Stimulated activated CD8-positive, alpha-beta memory T cell treated with anti-CD3 and anti-CD28 coated beads, Interleukin-7, amount 100 ng/mL, for 1 hour (primary cell): Measurements from ENCODE around the gene ZNF488.

Experiments
- DNase-seq, 2 donors: peaks; one replicate each; pipeline ENCODE4 v3.0.0-alpha.2; 2020; ENCODE audit warnings: low read depth in 2 of 2

Gene ZNF488

DNA sequence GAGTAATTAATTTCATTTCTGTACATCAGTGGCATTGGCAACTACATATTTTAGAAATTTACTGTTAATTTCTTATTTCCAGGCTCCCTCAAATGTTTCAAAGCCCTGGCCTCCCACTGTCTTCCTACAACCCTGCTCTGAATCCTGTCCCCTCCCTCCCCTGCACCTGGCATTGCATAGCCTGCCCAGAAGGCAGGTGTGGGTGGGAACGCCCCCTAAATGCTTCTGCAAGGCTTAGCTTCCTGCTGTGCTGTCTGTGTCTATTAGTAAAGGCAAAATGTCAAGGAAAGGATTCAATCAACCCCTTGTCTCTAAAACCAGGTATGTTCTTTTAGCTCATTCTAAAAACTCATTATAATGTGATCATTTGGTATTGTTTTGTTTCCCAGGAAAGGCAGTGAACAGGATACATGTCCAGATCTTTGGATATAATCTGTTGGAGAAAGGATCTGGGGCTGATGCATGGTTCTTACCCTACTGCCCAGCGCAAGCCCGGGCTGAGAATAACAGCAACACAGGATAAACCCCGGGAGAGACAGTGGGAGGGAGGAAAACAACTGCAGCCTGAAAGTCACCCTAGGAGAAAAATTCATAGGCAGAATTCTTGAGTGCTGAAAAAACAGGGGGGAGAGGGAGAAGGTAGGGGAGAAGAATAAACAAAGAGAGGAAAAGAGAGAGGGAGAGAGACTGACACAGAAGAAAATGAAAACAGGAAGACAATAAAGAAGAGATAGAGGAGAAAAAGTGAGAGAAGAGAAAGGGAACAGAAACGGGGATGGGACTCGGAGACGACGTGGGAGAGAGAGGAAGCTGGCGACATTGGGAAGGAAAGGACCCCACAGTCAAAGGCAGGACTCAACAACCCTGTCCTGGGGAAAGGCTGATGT lies 589 bp downstream of the ZNF488 start:
- DNase-seq: no peak

DNA sequence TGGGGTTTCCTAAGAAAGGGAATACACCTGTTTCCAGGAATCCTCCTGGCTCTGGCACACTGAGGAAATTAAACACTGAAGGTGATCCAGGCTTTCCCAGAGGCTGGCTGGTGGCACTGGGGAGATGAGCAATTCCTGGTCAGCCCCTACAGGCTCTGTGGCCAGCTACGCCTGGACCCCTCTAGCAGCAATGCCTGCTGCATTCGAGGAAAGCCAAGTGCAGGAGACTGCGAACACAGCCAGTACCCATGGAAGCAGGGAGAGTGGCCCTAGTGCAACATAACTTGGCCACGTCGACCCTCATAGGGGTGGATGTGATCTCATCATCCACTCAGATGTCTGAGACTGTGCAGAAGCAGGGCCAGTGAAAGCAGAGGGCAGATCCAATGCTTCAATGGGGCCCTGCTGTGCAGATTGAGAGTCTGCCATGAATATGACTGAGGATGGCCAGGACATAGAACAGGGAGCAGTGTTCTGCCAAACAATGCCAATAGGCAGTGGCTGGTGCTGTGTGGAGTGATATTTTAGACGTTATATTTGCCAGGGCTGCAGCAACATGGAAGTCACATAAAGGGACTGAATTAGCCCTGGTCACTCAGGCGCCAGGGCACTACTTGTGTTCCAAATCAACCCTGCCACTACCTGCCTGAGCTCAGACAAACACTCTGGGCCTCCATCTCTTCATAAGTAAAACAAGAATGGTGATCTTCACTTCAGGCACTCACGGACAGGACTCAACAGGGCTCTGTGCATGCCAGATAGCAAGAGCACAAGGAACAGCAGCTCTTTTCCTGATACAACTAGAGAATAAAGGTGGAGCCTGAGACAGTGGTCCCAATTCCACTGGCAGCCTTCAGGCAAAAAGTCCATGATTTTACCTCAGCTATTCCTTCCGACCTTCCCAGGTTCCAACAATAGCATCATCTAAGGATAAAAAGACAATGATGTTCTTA lies 2.4 kb downstream of the ZNF488 start:
- no peak for DNase-seq

DNA sequence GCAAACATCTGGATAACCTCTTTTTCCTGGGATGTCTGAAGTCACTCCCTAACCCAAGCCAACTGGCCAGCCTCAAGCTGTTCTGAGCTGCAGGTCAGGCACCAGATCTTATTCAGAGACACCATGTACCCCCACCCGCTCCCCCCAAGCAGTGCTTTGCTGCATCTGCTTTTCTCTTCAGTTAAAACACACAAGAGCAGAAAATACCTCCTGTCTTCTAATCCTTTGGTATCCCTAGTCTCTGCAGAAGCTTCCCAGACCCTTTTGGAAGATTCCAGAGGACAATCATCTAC lies 3.0 kb downstream of the ZNF488 start:
- DNase-seq: no peak

DNA sequence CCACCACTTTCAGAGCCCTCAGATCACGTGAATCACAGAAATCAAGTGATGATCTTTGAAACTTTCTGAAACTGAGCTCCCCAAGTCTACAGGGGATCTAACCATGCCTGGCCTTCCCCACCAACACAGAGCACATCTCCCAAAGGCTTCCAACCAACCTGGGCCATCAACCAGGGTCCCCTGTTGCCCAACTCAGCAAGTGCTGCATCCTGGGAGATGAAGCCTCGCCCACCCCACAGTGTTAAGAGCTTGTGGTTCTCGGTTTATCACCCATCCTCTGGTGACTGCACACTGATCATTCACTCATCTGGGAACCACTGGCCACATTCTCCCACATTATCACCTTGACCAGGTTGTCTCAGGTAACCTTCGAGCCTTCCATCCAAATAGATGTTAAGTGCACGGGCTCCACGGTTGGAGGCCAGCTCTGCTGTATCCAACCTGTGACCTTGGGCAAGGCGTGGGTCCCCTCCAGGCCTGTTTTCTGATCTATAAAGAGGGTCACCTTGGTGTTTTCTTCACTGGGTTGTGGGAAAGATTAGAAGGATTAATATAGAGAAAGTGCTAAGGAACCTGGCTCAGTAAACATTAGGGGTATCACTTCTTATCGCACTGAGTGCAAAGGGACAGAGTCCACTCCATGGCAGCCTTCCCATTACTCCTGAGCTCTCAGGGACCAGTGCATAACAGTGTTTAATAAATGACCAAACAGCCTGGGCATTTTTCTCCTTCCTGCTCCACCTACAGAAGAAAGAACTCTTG lies 3.6 kb downstream of the ZNF488 start:
- no peak for DNase-seq

DNA sequence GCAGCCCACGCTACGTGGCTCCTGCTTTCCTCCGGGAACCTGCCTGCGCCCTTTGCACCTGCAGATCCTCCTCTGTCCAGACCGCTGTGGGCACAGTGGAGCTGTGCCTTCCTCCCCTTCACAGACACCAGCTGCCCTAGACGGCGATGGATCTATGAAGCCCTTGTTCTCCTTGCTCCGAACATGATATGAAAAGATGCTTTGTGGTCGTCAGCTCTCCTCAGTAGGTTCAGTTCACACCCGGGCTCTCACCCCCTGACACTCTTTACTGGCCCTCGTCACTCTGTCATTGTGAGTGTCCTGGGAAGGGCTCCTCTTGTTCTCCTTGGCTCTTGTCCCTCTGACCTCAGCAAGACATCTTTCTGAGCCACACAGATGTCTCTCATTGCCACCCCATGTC lies 4.2 kb downstream of the ZNF488 start:
- no peak for DNase-seq

DNA sequence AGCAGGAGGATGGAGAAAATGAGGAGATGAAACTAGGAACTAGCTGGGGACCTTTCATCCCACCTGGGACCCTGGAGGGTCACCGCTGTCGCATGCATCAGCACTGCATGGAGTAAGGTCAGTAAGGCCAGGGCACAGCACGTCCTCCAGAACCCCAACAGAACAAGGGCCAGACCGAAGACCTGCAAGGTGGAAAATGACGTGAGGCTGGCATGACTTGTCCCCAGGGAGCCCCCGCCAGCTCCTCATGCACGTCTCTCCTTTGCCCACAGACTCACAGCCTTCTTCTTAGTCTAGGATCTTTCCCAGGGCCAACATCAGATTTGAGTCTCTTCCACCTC lies 4.7 kb downstream of the ZNF488 start:
- no peak for DNase-seq

DNA sequence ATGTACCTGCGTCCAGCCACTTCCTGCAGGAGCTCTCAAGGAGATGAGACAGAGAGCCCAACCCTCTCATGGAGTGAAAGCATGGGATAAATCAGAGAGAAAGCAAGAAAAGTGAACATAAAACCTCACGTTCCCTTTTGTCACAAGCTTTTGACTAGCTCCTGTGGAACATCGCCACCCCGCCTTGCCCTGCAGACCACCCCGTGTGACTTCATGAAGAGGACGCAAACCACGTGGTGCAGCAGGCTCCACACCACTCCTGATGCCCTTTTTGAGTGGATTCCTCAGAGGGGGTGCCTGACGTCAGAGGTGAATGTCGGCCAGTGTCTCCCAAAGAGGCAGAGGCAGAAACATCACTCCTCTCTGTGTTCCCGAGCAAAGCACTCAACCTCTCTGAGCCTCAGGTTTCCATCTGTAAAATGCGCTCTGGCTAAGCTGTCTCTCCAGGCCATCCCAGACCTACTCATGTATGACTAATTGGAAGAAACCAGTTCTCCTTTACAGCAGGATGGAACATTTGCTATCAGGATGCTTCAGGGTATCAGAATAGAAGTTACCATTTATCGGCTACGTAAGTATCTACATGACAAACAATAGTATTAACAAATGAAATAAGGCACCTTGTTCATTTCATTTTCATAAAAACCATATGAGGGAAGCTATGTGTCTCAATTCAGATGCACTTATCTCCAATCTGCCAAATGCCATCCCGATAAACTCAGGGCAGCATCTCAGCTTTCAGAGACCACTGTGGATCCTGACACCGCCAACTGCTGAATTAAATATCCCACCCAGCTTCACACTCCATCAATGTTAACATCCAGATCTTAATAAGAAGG lies 5.3 kb downstream of the ZNF488 start:
- no peak for DNase-seq

DNA sequence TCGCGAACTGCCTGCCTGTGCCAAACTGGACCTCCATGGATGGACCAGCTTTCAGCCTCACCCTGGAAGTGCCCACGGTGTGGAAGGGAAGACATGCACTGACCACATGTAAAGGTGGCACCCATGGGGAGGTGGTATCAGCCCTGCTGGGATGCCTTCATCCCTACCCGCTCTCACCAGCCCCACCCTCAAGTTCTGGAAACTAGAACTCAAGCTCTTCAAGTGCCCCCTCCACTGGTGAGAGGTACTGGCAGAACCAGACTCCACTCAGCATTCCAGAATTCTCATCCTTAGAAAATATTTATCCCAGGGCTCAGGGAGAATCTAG lies 5.9 kb downstream of the ZNF488 start:
- DNase-seq: no peak

DNA sequence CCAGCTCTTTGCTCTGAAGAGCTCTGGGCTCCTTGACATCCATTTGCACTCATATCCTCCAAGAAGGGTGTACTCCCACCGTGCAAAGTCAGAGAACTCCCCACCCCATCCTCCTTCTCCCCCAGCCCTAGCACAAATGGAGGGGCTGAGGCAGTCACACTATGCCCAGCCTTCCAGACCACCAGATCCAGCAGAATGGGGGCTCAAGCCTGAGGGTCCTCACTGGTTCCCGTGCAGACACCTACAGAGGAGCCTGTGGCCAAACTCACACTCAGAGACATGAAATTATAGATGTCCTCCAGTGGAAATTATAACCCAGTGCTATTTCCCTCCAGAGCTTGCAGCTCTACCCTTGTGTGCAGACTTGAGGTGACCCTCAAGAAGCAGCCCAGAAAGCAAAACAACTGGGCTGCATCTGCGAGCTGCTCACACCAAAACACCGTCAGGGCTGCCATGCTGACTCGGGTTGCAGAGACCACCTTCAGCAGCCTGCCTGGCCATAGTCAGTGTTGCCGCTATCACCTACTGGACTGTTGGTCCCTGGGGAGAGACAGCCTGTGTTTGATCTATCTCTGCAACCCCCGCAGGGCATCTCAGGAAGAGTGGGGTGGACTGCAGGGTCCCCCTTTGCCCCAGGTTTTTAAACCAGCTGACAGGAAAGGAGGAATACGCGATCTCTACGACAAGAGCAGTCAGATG lies 7.4 kb downstream of the ZNF488 start:
- no peak for DNase-seq

DNA sequence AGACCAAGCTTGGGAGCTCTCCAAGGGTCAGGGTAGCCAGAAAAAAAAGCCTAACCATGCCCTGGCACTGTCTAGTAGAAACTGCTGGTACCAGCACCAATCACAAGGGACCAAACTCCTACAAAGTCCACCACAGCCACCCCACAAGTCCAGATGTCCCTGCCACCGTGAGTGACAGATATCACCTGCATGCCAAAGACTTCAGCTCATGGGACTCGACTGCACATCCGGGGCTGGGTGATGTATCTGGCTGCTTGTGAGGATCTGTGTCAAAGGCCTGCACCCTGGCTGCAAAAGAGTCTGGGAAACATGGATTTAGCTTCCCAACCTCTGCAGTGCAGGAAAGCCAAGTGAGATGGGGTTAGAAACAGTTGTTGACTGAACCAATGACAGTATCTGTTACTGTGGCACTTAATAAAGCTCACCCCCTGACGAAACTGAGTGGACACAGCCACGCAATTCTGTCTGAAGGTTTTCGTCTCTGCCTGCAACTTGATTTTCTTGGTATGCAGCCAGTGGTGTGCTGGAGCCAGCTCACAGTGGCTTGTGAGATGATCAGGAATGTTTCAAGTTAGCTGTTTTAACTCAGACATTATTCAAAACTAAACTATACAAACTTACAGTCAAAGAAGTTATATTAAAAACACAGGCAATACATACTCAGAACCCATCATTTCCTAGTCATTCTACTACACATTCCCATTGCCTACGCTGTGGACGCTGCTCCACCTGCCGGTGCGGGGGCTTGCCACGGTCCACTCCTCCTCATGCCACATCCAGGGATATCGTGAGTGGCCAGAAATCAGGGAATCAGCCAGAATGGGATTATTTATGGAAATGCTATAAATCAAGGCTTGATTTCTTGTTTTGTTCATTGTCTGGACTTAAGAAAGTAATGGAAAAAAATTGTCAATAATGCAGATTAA lies 9.2 kb downstream of the ZNF488 start:
- no peak for DNase-seq

DNA sequence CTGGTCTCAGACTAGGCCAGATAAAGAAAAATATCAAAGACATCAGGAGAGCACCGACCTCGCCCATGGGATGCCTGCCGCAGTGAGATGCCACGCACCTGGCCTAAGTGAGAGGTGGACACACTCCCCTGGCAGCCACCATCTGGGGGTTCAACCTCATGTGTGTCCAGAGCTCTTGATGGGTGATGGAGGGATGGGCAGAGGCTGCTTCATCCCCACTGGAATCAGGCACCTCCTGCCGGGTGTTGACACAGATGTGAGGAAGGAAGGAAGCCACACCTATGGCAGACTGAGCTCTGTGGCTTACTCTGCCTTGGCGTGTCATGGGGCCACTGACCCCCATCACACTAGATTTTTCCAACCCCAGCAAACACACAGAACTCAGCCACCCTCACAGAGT lies 11.4 kb downstream of the ZNF488 start:
- DNase-seq: no peak

DNA sequence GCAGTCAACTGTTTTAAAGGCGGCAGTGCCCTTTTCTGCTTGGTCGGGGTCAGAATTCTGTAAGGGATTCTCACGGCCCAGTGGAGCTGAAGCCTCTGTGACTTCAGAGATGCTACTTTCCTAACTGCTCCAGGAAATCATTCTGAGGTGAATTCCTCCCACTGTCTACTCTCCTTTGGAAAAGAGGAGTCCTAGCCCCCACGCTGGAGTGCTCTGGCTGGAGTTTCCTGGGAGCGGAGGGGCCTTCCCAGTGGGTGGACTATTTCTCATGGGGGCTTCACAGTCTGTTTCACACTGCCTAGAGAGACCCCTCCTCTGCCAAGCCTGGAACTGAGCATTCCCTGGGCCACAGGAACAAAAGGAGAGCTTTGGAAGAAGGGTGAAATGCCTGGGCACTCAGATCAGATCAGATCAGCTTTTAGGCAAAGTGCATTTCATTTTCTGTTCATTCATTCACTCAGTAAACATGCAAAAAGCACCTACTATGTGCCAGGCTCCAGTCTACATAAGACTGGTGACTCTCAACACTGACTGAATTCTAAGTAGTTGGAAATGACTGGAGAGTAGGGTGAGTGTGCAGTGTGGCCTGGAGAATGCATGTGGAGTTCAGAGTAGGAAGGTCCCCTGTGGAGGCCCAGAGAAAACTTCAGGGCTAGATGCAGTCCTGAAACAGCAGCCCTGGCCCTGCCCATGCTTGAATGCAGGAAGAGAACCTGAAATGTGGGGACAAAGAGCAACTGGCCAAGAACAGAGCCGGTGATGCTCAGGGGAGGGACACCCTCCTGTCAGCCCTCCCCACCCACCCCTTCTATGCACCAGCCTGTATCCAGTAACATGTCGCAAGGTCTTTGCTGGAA lies 12.2 kb downstream of the ZNF488 start:
- DNase-seq: no peak

DNA sequence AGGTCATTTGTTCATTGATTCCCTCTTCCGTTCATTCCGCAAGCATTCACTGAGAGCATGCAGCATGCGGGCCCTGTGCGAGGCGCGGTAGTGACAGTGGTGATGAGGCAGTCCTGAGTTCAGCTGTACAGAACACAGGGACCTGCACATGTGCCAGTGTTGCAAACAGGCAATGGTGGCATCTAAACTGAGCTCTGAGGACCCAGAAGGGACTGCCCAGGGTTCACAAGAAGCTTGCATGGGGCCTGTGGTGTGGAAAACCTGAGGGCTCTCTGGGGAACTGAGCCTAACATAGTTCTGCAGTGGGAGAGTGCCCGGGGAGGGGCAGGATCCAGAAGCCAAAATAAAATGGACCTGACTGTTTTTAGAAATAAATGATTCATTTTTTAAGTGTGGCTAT lies 13.2 kb downstream of the ZNF488 start:
- DNase-seq: no peak

DNA sequence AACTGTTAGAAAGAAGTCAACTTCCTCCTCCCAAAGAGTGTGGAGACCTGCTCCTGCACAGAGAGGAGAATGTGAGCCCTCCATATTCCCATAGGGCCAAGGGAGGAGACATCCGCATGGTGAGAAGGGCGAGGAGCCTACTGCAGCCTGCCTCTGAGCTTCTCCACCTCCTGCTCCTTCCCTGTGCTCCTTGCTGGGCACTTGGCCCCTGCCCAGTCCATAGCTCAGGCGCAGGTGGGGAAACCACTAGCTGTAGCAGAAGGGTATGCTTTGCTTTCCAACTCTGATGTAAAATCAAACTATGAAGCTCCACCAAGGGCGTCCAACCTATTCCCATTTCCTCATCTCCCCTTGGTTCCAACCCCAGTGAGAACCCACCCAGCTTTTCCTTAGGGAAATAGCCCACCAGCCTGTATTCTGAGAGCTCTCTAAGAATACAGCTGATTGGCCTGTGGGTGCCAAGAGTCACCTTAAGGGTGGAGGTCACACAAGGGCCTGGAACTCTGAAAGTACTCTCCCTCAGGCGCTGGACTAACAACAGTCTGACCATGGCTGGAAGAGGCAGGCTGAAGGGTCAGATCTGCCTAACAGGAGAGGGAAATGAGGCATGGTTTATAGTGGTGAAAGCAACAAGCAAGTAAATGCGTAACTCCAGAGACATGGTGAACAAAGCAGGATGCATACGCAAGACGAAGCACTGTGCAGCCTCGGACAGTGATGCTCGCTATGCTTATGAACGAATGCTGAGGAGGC lies 13.9 kb downstream of the ZNF488 start:
- no peak for DNase-seq

DNA sequence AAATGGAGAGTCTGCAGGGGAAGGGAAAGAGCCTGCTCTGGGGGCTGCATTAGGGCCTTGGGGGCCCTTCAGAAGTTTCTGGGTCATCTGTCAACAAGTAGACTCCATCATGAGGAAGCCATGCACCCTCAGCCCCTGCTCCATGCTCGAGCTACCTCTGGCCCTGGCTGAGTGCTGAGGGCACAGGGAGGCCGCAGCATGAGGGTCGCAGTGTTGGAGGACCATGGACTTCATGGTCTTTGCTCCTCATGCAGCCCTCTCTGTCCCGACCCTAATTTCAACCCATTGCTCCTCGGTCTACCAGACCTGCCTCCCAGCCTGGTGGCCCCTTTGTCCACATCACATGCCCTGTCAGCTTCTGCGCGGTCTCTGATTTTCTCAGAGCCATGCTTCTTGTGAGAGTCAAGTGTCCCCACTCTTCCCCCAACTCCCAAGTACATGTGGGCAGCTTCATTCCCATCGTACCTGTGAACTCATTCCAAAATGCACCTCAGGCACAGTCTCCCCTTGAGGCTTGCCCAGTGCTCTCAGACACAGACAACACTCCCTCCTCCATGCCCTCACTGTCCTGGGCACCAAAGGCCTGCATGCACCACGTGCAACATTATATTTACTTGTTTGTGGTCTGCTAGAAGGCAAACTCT lies 14.7 kb downstream of the ZNF488 start:
- DNase-seq: no peak

DNA sequence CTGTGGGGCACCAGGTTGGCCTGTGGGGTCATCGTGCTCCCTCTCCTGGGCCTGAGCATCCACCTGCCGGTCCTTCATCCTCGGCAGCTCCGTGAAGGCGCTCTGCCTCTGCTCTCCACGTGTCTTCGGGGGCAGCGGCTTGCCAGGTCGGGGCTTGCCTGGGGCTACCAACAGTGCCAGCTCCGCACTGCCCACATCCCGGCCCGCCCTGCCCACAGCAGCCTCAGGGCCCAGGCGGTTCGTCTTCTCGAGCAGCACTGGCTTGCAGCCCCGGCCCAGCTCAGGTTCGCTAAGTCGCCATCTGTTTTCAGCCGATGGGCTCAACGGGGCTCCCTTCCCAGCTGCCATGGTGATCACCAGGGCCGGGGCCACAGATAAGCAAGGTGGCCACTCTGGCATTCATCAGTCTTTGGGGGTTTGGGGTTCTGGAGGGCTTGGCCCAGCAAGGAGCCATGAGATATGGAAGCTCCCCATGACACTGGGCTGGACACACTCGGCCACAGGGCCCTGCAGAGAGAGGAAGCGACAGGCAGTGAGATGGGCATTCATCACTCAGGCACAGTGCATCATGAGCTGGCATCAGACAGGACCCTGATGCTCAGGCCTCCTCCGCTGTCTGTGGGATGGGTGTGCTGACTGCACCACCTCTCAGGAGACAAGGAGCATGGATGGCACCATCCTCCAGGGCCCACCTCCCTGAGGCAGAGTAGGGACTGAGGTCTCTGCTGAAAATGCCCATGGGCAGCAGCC lies 15.5 kb downstream of the ZNF488 start:
- DNase-seq: no peak

DNA sequence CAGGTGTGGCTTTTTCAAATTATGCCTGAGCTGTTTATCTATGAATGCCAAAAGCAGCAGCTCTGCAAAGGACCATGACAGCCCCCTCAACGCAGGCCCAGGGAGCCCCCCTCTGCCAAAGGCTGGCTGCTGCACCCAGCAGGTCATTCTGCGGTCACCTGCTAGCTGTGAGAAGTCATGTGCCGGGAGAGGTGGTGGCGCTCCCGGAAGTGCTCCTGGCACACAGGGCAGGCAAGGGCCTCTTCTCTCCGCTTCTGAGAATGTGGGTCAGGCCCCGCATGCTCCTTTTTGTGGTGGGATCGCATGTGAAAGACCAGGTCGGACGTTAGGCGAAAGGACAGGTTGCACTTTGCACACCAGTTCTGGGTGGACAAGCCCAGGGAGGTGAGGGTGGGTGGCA lies 16.4 kb downstream of the ZNF488 start:
- no peak for DNase-seq
